ENCODE measurements around the gene PPIF.

PPIF gene

DNA sequence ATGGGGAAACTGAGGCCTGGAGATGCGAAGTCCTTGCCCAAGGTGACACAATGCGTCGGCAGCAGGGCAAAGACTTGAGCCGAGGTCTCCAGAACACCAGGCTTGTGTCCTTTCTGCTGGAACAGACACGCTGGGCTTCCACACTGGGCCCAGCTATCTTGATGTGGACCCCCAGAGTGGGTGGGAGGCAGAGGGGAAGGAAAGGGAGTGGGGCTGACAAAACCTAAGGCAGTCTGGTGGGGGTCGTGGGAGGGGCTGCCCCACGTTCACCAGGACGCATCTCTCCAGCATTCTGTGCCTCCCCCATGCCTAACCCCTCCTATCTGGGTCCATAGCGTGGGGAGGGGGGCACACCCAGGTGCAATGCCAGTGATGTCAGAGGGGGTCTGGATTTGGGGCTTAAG is 38.1 kb downstream of the PPIF start:
- TF ChIP-seq GATA3 (IDR thresholded peaks at IDR 0.05; ENCODE audit: low read depth, low read length) (no peak), GATA2 (IDR thresholded peaks at IDR 0.05; ENCODE audit: low read depth, low read length) (no peak)

DNA sequence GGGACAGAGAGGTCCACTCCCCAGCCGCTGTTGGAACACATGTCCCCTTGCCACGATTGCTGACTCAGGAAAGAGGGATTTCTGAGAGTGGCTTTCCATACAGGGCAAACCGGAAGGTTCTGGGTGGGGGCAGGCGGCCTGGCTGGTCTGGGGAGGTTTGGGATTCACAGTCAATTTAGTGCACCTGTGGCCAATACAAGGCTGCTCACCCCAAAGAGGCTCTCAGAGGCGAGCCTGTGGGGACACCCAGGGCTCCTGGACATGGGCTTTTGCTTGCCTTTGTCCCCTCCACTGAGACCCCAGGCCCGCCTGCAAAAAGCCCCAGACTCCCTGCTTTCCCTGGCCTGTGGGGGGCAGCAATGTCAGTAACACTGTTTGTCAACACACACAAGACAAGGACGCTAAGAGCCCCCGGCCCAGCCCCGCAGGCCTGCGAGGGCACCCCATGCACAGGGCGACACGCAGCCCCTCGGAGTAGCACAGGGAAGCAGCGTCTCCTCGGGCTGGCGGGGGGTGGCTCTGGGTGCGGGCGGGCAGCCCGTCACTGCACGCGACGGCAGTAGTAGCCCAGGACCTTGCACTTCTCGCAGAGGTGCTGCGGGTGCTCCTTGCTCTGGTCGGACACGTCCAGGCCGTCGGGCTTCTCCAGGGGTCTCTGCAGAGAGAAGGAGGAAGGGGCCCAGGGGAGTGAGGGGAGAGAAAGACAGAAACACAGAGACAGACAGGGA is 38.7 kb downstream of the PPIF start:
- TF ChIP-seq GATA2 (IDR thresholded peaks at IDR 0.05; ENCODE audit: low read depth, low read length) (no peak), GATA3 (IDR thresholded peaks at IDR 0.05; ENCODE audit: low read depth, low read length) (no peak)

DNA sequence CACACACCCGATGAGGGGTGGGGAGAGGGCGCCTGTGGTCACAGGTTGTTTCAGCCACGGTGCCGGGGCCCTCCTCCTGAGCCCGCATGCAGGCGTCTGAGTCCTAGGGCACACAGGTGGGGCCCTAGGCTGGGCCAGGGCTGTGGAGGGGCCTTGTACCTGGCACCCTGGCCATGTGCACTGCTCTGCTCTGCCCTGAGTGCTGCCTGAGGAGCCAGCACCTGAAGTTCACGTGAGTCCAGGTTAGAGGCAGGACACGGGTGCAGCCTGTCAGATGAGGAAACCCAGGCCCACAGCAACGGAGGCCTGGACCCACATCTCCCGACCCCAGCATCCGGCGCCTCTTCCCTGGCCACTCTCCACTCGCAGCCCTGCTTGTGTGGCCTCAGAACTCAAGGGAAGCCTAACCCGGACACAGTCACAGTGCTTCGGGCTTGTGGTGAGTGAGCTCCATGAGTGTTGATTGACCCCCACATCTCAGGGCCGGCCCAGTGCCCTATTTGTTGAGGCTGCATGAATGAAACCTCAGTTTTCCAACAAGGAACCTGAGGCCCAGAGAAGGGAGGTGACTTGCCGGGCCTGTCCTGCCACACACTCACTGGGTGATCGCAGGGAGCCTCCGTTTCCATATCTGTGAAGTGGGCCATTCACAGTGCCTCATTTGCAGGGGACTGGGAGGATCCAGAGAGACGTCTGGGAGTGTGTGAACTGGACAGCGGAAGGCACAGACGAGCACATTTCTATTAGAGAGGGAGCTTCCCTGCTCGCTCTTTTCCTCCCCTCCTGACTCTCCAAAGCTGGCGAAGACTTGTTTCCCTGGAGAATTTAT is 39.6 kb downstream of the PPIF start:
- TF ChIP-seq GATA2 (IDR thresholded peaks at IDR 0.05; ENCODE audit: low read depth, low read length) (no peak), GATA3 (IDR thresholded peaks at IDR 0.05; ENCODE audit: low read depth, low read length) (no peak)

DNA sequence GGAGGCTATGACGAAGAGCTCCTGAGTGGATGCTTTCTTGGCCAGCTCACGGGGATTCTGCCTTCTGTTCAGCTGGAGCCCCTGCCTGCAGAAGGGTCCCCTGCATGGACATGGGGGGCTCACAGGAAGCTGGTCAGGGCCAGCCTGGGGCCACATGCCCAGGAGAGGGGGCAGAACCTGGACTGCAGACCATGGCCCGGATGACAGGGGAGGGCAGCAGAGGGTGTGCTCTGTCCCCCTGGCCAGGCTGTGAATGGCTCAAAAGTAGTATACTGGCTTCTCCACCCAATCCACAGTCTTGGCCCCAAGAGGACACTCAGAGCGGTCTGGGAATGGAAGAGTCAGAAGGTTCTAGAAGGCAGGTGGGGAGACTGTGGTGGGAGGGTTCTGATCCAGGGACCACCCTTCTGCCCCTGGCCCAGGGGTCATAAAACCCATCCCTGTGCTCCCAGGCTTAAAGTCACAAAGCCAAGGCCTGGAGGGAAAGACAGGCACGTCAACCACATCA is 40.3 kb downstream of the PPIF start:
- no peak for TF ChIP-seq GATA2 (IDR thresholded peaks at IDR 0.05; ENCODE audit: low read depth, low read length)
- TF ChIP-seq GATA3 (IDR thresholded peaks at IDR 0.05; ENCODE audit: low read depth, low read length) = no peak

DNA sequence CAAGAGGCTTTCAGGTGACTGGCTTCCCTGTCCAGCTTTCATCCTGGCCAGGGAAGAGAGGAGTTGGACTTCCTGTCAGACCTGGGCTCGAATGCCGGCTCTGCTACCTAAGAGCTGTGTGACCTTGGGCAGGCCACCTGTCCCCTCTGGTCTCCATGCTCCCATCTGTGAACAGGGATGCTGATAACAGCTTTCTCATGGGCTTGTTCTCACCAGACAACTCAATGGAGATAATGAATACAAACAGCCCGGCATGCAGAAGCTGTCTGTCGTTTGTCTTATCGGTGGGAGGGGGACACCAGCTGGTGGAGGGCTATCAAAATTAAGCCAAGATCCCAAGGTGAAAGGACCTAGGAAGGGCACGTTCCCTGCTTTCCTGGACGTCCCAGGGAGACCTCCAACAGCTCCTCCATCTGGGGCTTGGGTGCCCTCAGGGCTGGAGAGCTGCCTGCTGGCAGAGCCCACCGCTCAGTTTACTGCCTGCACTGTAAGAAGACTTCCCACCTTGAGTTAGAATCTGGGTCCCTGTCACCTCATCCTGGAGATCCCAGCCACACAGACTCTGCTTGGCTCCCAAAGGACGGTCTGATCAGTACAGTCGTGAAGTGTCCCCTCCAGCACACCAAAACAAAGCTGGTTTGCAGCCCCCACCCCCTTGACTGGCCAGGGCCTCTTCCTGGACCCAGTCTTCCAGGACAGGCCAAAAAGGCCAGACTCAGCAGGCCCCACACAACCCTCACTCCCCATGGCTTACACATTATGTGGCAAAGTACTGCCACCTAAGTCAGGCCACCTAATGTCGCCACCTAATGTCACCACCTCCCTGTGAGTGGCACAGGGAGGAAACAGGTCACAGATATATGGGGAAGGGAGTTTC is 40.9 kb downstream of the PPIF start:
- TF ChIP-seq GATA2 (IDR thresholded peaks at IDR 0.05; ENCODE audit: low read depth, low read length) = no peak
- TF ChIP-seq GATA3 (IDR thresholded peaks at IDR 0.05; ENCODE audit: low read depth, low read length) = no peak

DNA sequence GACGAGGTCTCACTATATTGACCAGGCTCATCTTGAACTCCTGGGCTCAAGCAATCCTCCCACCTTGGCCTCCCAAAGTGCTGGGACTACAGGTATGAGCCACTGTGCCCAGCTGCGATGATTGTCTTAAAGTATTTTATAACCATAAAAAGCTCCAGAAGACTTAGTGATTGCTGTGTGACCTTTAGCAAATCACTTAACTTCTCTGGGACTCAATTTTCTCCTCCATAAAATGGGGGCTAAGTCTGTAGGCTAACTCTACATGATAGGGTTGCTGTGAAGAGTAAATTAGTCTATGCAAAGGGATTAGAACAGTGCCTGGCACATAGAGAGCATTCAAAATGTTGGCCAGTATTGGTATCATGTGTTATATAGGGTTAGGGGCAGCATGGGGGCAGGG is 42.8 kb downstream of the PPIF start:
- TF ChIP-seq GATA3 (IDR thresholded peaks at IDR 0.05; ENCODE audit: low read depth, low read length) (no peak), GATA2 (IDR thresholded peaks at IDR 0.05; ENCODE audit: low read depth, low read length) (no peak)

DNA sequence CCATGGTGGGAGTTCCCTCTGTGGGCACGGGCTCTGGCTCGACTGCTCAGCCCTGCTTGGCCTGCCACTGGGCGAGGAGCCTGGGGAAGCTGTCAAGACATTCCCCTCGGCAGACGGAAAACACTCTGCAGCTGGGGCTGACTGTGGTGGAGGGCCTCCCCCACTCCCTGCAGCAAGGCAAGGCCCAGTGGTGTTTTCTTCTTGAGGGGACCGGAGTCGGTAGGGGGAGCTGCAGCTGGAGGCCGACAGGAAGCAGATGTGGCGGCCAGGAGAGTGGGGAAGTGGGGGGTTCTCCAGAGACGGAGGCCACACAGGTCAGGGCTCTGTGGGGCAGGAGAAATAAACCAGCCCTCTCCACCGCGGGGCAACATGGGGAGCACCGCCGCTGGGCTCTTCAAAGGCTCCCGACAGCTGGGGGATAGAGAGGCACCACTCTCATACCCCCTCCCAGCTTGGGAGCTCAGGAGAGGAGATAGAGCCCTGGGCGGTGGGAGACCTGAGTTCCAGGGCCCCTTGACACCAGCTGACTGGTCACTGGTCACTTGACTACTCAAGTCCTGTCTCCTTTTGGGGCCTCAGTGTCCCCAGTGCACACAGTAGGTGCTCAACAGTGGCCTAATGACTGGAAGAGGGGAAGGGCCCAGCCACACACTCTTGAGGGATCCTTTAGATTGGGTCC is 43.4 kb downstream of the PPIF start:
- TF ChIP-seq GATA3 (IDR thresholded peaks at IDR 0.05; ENCODE audit: low read depth, low read length) = no peak
- no peak for TF ChIP-seq GATA2 (IDR thresholded peaks at IDR 0.05; ENCODE audit: low read depth, low read length)

DNA sequence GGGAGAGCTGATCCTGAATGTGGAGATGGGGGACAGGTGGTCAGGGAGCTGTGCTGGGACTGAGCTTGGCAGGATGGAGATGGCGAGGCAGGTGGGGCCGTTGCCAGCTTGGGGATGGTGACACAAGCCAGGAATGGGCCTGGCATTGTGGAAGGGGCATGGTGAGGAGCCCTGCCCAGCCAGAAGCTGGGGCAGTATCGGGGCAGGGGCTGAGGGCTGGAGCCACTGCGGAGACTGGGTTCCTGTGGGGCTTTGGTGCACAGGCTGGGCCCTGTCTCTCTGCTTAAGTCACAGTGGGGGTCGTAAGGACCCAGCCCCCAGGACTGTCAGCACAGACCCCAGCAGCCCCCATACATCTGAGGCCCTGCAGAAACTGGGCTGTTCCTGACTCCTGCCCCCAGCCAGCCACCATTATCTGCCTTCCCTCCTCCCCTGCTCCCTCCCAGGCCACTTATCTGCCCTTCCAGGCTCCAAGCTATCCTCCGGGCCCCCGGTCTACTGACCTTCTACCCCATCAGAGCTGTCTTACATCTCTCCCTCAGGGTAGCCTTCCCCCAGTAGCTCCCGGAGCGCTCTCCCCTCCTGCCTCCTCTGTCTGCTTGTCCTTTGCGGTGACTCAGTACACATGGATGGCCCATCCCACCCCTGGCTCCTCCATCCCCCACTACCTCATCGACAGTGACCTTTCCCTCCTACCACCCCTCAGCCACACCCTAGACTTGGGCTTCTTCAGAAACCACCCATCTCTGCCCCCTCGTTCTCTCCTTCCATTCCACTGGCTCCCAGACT is 44.2 kb downstream of the PPIF start:
- TF ChIP-seq GATA3 (IDR thresholded peaks at IDR 0.05; ENCODE audit: low read depth, low read length) (no peak), GATA2 (IDR thresholded peaks at IDR 0.05; ENCODE audit: low read depth, low read length) (no peak)

DNA sequence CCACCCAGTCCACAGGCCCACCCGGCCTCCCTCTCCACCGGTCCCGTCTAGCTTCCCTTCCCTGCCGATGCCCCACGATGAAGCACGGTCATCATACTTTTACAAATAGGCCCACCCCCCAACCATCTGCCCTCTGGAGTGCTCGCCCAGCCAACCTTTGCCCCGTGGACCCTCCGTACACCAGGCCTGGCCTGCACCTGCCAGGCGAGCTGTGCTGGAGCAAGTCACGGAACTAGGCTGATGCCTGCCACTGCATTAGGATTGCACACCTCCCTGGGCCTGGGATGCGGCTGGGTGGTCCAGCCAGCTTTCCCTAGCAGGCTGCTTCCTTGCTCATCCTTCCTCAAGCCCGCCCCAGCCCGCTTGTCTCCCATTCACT is 44.7 kb downstream of the PPIF start:
- TF ChIP-seq GATA3 (IDR thresholded peaks at IDR 0.05; ENCODE audit: low read depth, low read length) (no peak), GATA2 (IDR thresholded peaks at IDR 0.05; ENCODE audit: low read depth, low read length) (no peak)

DNA sequence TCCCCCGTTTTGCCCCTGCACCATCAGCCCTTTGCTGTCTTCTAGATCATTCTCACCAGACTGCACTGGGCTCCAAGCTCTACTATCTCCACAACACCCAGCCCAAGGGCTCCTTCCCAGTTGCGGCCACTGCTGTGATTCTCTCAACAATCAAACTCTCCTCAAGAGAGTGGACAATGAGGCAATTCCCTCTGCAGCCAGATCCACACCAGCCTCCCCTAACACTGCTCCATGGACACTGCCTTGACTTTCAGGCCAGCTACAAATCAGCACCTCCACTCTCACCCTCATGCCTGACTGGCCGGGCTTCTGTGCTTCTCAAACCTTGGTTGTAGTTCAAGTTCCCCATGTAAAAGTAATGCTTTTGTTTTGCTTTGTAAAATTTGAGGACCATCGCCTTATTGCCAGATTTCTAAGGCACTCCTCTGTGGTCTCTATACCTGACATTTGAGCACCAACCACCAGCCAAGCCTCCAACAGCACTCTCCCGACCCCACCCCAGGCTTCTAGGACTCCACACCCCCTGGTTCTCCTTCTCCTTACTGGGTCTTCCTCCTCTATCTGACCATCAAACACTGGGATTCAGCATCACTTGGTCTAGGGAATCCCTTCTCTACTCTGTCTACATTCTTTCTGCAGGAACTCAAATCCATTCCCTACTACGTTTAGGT is 45.4 kb downstream of the PPIF start:
- no peak for TF ChIP-seq GATA3 (IDR thresholded peaks at IDR 0.05; ENCODE audit: low read depth, low read length)
- no peak for TF ChIP-seq GATA2 (IDR thresholded peaks at IDR 0.05; ENCODE audit: low read depth, low read length)

DNA sequence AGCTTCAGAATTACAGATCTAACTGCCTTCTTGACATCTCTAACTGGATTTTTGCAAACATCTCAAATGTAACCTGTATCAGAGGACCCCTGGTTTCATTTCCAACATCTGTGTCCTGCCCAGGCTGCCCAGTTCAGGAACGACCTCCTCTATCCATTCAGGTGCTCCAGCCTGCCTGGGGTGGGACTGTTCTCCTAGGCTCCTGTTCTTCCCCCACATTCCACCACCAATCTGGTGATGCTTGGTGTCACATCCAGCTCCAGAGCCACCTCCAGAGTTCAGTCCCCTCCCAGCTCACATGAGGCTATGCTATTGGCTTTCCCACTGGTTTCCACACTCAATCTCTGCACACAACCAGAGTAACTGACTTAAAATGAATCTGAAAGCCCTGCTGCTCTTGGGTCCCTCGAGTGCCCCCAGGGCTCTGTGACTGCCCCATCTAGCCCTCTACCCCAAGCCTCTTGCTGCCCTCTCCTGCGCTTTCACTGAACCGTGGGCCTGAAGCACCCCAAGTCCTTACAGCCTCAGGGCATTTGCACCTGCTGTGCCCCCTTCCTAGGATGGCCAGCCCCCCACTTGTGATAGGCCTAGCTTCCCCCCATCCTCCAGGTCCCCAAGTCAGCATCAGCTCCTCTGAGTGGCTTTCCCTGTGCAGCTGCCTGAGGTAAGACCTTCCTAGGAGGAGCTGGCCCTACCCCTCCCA is 46.1 kb downstream of the PPIF start:
- no peak for TF ChIP-seq GATA3 (IDR thresholded peaks at IDR 0.05; ENCODE audit: low read depth, low read length)
- TF ChIP-seq GATA2 (IDR thresholded peaks at IDR 0.05; ENCODE audit: low read depth, low read length) = no peak
